HG03060 (cell line): Measurements from ENCODE around the gene SERGEF.
"Not testable (repeated sequence)": the region's sequence is repeated elsewhere in the genome, so short reads cannot be mapped to it uniquely, and the experiment has no call there.

Experiments used
- ATAC-seq: cut with Tn5 transposase; IDR thresholded peaks from one replicate; pipeline ENCODE4 v1.9.1; 2021; ENCODE audit warnings: low read depth, moderate number of reproducible peaks; ENCODE audit not compliant: unreplicated experiment

Gene SERGEF

DNA sequence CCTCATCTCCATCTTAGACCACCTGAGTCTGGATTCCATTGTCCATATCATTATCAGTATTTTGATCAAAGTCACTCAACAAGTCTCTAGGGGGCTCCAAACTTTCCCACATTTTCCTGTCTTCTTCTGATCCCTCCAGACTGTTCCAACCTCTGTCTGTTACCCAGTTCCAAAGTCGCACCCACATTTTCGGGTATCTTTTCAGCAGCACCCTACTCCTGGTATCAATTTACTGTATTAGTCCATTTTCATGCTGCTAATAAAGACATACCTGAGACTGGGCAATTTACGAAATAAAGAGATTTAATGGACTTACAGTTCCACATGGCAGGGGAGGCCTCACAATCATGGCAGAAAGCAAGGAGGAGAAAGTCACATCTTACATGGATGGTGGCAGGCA lies 144.4 kb downstream of the SERGEF start:
- ATAC-seq, result not testable (repeated sequence)

GRCh38 chr11:17867341-17867740 lies 145.5 kb downstream of the SERGEF start:
- no peak for ATAC-seq

DNA sequence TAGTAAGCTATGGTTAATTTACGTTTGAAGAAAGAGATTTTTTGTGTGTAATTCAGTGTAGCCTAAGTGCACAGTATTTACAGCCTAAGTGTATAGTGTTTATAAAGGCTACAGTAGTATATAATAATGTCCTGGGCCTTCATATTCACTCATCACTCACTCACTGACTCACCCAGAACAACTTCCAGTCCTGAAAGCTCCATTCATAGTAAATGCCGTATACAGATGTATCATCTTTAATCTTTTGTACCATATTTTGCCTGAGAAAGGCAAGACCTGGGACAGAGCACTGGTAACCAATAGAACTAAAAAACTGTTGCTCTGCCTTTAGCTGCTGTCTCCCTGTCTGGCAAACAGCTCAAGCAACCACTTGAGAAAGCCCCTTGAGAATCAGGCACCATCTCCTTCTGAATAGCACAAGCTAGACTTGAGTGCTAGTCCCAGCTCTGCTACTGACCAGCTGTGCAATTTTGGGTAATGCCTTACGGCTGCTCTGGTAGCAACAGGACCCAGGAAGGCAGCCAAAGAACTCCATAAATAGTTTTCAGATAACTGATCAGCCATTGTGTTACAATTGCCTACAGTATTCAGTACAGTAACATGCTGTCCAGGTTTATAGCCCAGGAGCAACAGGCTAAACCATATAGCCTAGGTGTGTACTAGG lies 146.9 kb downstream of the SERGEF start:
- no peak for ATAC-seq

DNA sequence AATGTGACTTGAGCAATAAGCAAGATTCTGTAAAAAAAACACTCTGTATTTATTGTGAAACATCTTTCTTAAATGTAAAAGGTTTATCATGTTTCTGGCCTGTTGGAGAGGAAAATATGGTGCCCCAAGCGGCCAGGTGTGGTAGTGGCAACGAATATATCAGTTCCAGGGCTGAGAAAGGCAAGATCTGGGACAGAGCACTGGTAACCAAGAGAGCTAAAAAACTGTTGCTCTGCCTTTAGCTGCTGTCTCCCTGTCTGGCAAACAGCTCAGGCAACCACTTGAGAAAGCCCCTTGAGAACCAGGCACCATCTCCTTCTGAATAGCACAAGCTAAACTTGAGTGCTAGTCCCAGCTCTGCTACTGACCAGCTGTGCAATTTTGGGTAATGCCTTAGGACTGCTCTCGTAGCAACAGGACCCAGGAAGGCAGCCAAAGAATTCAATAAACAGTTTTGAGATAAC lies 148.3 kb downstream of the SERGEF start:
- ATAC-seq, result no peak

- ATAC-seq, result no peak
Observed at GRCh38 chr11:17861036-17861755, 151.7 kb downstream of the SERGEF start.

- ATAC-seq, result no peak
Observed at GRCh38 chr11:17859552-17859951, 153.3 kb downstream of the SERGEF start.

- ATAC-seq, result no peak
Observed at GRCh38 chr11:17855531-17856290, 157.1 kb downstream of the SERGEF start.

DNA sequence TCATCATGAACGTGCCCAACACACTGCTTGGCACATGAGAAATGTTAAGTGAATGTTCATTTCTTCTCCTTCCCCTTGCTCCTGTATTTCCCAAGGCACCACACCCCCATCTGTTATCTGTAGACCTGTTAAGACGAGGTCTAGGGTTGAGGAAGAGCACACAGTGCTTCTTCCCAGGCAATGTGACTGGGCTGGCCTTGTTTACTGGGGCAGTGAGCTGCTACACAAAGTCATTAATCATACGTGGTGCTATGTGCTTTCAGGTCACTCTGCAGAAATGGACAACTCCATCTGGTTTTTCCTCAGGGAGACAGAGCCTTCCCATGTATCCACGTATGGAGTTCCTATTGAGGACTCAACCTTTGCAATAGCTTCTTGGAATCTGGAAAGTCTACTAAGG lies 159.6 kb downstream of the SERGEF start:
- no peak for ATAC-seq

GRCh38 chr11:17852246-17852645 lies 160.6 kb downstream of the SERGEF start:
- ATAC-seq, result no peak

GRCh38 chr11:17851697-17852096 lies 161.2 kb downstream of the SERGEF start:
- ATAC-seq, result no peak

- no peak for ATAC-seq
Observed at GRCh38 chr11:17850336-17850735, 162.5 kb downstream of the SERGEF start.

DNA sequence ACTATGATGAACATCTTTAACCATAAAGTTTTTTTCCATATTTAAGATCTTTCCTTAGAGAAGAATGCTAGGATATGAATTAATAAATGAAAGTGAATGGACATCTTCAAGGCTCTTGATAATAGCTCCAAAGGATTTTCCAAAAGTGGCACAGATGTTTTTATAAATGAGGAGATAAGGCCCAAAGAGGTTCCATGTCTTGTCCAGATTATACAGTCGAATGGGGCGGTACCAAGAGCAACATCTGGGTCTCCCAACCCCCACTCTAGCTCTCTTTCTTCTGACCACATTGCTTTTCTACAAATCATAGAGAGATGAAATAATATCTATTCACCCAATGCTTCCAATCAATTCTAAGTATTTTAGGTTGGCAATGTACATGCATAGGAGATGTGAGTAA lies 164.1 kb downstream of the SERGEF start:
- ATAC-seq, result no peak

- no peak for ATAC-seq
Observed at GRCh38 chr11:17846852-17847453, 165.9 kb downstream of the SERGEF start.

GRCh38 chr11:17845431-17845881 lies 167.4 kb downstream of the SERGEF start:
- ATAC-seq, result no peak

DNA sequence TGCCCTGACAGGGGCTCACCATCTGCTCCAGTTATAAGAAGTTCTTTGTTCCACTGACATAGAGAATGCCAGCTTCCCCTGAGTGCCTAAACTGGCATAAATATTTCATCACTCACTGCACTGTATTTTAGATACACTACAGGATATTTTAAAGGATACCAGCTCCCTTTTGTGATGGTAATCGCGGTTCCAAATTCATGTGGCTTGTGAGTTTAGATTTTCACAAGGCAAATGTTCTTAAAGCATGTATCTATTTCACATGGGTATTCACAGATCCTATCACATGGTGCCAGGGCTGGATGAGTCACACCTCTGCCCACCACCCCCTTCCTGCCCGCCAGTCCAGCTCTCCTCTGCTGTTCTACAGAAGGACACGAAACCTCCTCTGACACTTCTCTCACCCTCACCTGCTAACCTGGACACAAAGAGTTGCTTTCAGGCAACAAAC lies 172.7 kb downstream of the SERGEF start:
- no peak for ATAC-seq

GRCh38 chr11:17839450-17839849 lies 173.4 kb downstream of the SERGEF start:
- ATAC-seq, result no peak

DNA sequence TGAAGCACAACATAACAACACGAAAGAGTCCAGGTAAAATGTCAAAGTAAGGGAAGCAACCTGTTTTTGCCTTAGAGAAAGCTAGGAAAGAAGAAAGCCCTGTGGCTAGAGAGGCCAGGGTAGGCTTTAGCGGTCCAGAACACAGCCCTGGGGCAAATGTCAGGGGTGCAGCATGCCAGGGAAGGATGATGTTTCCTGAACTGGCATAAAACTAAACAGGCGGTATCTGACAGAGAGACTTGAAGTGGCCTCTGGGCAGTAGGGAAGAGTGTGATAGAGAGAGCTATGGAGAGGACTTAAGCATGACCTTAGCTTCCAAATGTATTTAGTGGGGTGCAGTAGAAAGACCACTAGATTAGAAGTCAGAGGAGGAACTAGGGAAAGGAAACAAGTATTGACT lies 174.7 kb downstream of the SERGEF start:
- ATAC-seq, result no peak

- no peak for ATAC-seq
Observed at GRCh38 chr11:17831883-17832282, 181.0 kb downstream of the SERGEF start.

DNA sequence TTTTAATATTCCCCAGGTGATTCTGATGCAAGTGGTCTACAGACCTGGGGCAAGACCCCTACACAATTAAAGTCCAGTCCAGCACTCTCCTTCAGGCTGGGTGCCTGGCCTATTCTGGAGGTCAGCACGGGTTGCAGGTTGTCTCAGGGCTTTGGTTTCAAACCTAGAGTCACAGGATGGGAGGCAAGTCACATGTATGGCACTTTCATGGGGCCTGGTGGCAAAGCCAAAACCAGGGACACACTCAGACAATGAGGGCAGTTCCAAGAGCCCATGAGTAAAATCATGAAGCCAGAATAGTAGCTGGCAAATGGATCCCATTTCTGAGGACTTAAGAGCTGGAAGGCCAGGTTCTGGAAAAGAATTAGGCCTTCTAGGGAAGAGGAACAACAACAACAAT lies 181.6 kb downstream of the SERGEF start:
- ATAC-seq, result no peak

DNA sequence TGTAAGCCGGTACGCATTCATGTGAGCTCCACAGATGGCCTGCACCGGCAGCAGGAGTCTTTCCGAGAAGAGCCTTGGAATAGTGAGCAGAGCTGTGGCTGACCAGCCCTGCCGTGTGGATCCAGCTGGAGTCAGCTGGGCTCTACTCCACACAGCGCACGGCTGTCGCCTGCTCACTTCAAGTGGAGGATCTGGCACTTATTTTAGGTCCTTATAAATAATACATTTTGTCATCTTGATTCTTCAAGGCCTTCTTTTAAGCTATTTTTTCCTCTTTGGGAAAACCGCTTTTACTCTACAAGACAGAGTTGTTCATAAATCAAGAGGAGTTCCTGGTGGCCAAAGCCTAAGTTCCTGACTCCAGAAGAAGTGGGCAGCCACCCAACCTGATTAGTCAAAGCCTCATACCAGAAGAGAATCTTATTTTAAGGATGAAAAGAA lies 184.5 kb downstream of the SERGEF start:
- ATAC-seq, result no peak

DNA sequence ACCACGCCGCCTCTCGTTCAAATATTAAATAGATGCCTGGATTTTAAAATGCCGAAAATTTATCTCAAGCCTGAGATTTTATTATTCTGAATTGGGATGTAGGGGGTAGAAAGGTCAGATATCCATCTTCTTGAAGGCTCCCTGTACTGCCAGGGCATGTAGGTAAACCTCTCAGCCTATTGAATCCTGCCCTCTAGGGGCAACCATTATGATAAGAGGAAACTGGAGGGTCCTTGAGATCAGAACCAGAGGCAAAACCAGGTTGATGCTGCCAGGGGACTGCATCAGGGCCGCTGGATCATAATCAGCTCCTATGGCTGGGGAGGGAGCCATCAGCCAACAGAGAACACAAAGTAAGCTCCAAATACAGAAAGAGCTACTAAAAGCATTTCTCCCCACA lies 185.8 kb downstream of the SERGEF start:
- no peak for ATAC-seq
